Cardiac fibroblast (primary cell): ENCODE data around the gene FABP7.
A peak's percentile ranks its signal among the peaks of the same experiment; 100 is the strongest.

Experiments used
- DNase-seq, 2 donors: peaks; one replicate each; pipeline versions ENCODE4 v3.0.0 to v3.0.0-alpha.2; 2010; ENCODE audit warnings: low read depth in 2 of 2
- H3K4me3 ChIP-seq, 2 donors: replicated peaks in 1 of 2; 1 replicate in 1 of 2; 2 replicates in 1 of 2; pipeline ENCODE4 v1.5.1; 2011; ENCODE audit warnings: low read depth in 2 of 2, low read length in 2 of 2, mild to moderate bottlenecking in 2 of 2, moderate library complexity in 1 of 2
- CTCF ChIP-seq: IDR thresholded peaks from one replicate; pipeline ENCODE4 v1.5.1; 2011; ENCODE audit warnings: low read depth, mild to moderate bottlenecking, low read length, inconsistent platforms

FABP7 gene

GRCh38 chr6:122790028-122790422 lies 10.5 kb downstream of the FABP7 start:
- H3K4me3 ChIP-seq, result peak overlapping the region; percentile 70 to 72
- no peak for DNase-seq
- no peak for TF ChIP-seq CTCF

- peak in 1 of 2 donors; percentile 28 for DNase-seq
These were observed 11.2 kb downstream of the FABP7 start for GRCh38 chr6:122790423-122791309.

GRCh38 chr6:122791310-122791679 lies 11.8 kb downstream of the FABP7 start:
- DNase-seq, result no peak
- TF ChIP-seq CTCF, result no peak
- no peak overlapping the region for H3K4me3 ChIP-seq

More at GRCh38 chr6:122790423-122791309, 11.2 kb downstream of the FABP7 start:
- peak overlapping the region; percentile 70 to 72 for H3K4me3 ChIP-seq
- peak; percentile 6 for TF ChIP-seq CTCF

- TF ChIP-seq CTCF, result no peak
- no peak overlapping the region for H3K4me3 ChIP-seq
- DNase-seq, result no peak
These were observed 13.2 kb downstream of the FABP7 start for GRCh38 chr6:122792766-122793165.

GRCh38 chr6:122797537-122797936 lies 18.0 kb downstream of the FABP7 start:
- no peak for TF ChIP-seq CTCF
- H3K4me3 ChIP-seq, result no peak overlapping the region
- no peak for DNase-seq

GRCh38 chr6:122798099-122798641 lies 18.7 kb downstream of the FABP7 start:
- peak; percentile 49 to 82 for DNase-seq
- H3K4me3 ChIP-seq, result no peak overlapping the region

More at GRCh38 chr6:122798099-122798641, 18.7 kb downstream of the FABP7 start:
- TF ChIP-seq CTCF, result no peak
